Umbilical cord (tissue), 2 donors: Measurements from ENCODE around the gene MSGN1. TPM values are rescaled to one million over a fixed set of nuclear protein-coding genes. Genes with fewer than 3 reads are reported as not detected.
"Not testable (repeated sequence)": the region's sequence is repeated elsewhere in the genome, so short reads cannot be mapped to it uniquely, and the experiment has no call there.

Experiments
- DNase-seq: peaks from one replicate; pipeline ENCODE4 v3.0.0-alpha.2; 2015; ENCODE audit warnings: low spot score
- total RNA-seq: library from RNA; depleted of rRNA; stranded (reverse); fragments of >200 nt; gene quantifications from one replicate; pipeline ENCODE4 v1.2.3, GENCODE V29; 2014; ENCODE audit warnings: low replicate concordance; ENCODE audit not compliant: insufficient read depth

The MSGN1 gene
- total RNA-seq, 1 donor from 2014 or later: not detected

GRCh38 chr2:17805166-17805565 is 11.1 kb upstream of the MSGN1 start:
- no peak for DNase-seq

- DNase-seq: no peak
These were observed 10.4 kb upstream of the MSGN1 start for GRCh38 chr2:17805717-17806363.

GRCh38 chr2:17813010-17813741 is 3.1 kb upstream of the MSGN1 start:
- DNase-seq: peak; percentile 38

GRCh38 chr2:17813742-17814473 is 2.4 kb upstream of the MSGN1 start:
- DNase-seq: no peak

- DNase-seq: no peak
These were observed 1.7 kb upstream of the MSGN1 start for GRCh38 chr2:17814601-17815000.

GRCh38 chr2:17815468-17816184 is 634 bp upstream of the MSGN1 start:
- DNase-seq: peak; percentile 79

GRCh38 chr2:17818235-17818815 is 2.1 kb downstream of the MSGN1 start:
- no peak for DNase-seq

- no peak for DNase-seq
These were observed 4.8 kb downstream of the MSGN1 start for GRCh38 chr2:17821080-17821479.

GRCh38 chr2:17821535-17822444 is 5.5 kb downstream of the MSGN1 start:
- peak; percentile 8 for DNase-seq

- DNase-seq: no peak
These were observed 6.3 kb downstream of the MSGN1 start for GRCh38 chr2:17822445-17823117.

GRCh38 chr2:17823646-17824045 is 7.4 kb downstream of the MSGN1 start:
- not testable (repeated sequence) for DNase-seq

- DNase-seq: no peak
These were observed 11.1 kb downstream of the MSGN1 start for GRCh38 chr2:17827316-17827715.

- no peak for DNase-seq
These were observed 11.5 kb downstream of the MSGN1 start for GRCh38 chr2:17827785-17828184.

- peak; percentile 65 for DNase-seq
These were observed 14.1 kb downstream of the MSGN1 start for GRCh38 chr2:17830053-17831034.

- DNase-seq: no peak
These were observed 19.3 kb downstream of the MSGN1 start for GRCh38 chr2:17835516-17835915.

- DNase-seq: no peak
These were observed 23.7 kb downstream of the MSGN1 start for GRCh38 chr2:17839959-17840358.

- DNase-seq: no peak
These were observed 27.2 kb downstream of the MSGN1 start for GRCh38 chr2:17843457-17843856.

GRCh38 chr2:17845806-17846205 is 29.5 kb downstream of the MSGN1 start:
- no peak for DNase-seq

- DNase-seq: no peak
These were observed 30.4 kb downstream of the MSGN1 start for GRCh38 chr2:17846676-17847075.
